OCI-LY7 (cell line): ENCODE data around the gene B3GALT5. TPM values are rescaled to one million over a fixed set of nuclear protein-coding genes. Genes with fewer than 3 reads are reported as not detected.

Experiments
- BruUV-seq: library from RNA; stranded (reverse); fragments of 400-500 nt; replicated peaks from 2 replicates; lab custom pipeline; 2021; lab: Mats Ljungman, UMichigan
- CTCF ChIA-PET: fragments of 300-600 bp; sonication (Branson Sonifier 250); formaldehyde crosslinking; loops from one replicate; lab custom pipeline; 2022; ENCODE audit warnings: antibody characterized with exemption; ENCODE audit not compliant: unreplicated experiment; lab: Charles Lee
- POLR2A ChIA-PET: fragments of 300-600 bp; sonication (Branson Sonifier 250); formaldehyde crosslinking; loops from one replicate; lab custom pipeline; 2022; ENCODE audit warnings: antibody characterized with exemption; lab: Charles Lee
- DNase-seq: peaks from one replicate; pipeline ENCODE4 v3.0.0-alpha.2; 2015; ENCODE audit warnings: low spot score
- H2AFZ ChIP-seq: fragments of 200-600 bp; sonication (generic), shearing (Covaris generic); 2 replicates; pipeline ENCODE4 v1.6.1; 2014; ENCODE audit warnings: mild to moderate bottlenecking, antibody characterized with exemption, low read length, moderate library complexity
- H3K27ac ChIP-seq: fragments of 200-600 bp; sonication (generic); 2 replicates; pipeline ENCODE4 v1.5.1; 2014; ENCODE audit warnings: mixed run types, low read depth, mild to moderate bottlenecking, moderate library complexity, low read length, inconsistent platforms; ENCODE audit not compliant: poor library complexity, severe bottlenecking
- H3K36me3 ChIP-seq: fragments of 200-600 bp; sonication (generic); 2 replicates; pipeline ENCODE4 v1.6.1; 2014; ENCODE audit warnings: mild to moderate bottlenecking, antibody characterized with exemption, low read length, moderate library complexity, mixed read lengths; ENCODE audit not compliant: insufficient read depth
- H3K4me1 ChIP-seq: fragments of 200-600 bp; sonication (generic); 2 replicates; pipeline ENCODE4 v1.5.1; 2014; ENCODE audit warnings: mild to moderate bottlenecking, low read length; ENCODE audit not compliant: insufficient read depth, poor library complexity, severe bottlenecking
- H3K4me2 ChIP-seq: fragments of 200-600 bp; sonication (generic); 2 replicates; pipeline ENCODE4 v1.6.1; 2014; ENCODE audit warnings: mild to moderate bottlenecking, low read length
- H3K4me3 ChIP-seq: fragments of 200-600 bp; sonication (generic); 2 replicates; pipeline ENCODE4 v1.5.1; 2014; ENCODE audit warnings: mild to moderate bottlenecking, low read depth, low read length; ENCODE audit not compliant: poor library complexity, severe bottlenecking
- H3K79me2 ChIP-seq: fragments of 200-600 bp; sonication (generic); 2 replicates; pipeline ENCODE4 v1.6.1; 2016; ENCODE audit warnings: low read depth, mild to moderate bottlenecking, low read length, moderate library complexity, mixed read lengths; ENCODE audit not compliant: insufficient read depth
- H3K9me2 ChIP-seq: fragments of 200-600 bp; sonication (generic); 2 replicates; pipeline ENCODE4 v1.6.1; 2016; ENCODE audit warnings: mild to moderate bottlenecking, low read length, mixed read lengths; ENCODE audit not compliant: insufficient read depth
- H3K9me3 ChIP-seq: fragments of 200-600 bp; sonication (generic); 2 replicates; pipeline ENCODE4 v1.6.1; 2014; ENCODE audit warnings: mild to moderate bottlenecking, mixed run types, low read length, mixed read lengths
- H4K20me1 ChIP-seq: fragments of 200-600 bp; sonication (generic); 2 replicates; pipeline ENCODE4 v1.6.1; 2014; ENCODE audit warnings: mild to moderate bottlenecking, antibody characterized with exemption, low read length, moderate library complexity, mixed read lengths; ENCODE audit not compliant: insufficient read depth
- EZH2phosphoT487 ChIP-seq: fragments of 200-600 bp; sonication (generic); IDR thresholded peaks from 2 replicates; pipeline ENCODE4 v1.6.1; 2018; ENCODE audit warnings: low read depth, borderline replicate concordance, mild to moderate bottlenecking, mixed run types, antibody characterized with exemption, low read length, moderate library complexity, mixed read lengths
- intact Hi-C: fragments of 100-400 bp; cut with micrococcal nuclease; formaldehyde crosslinking; loops from one replicate; pipeline ENCODE4 v1.10.0; 2022; ENCODE audit not compliant: unreplicated experiment
- total RNA-seq, 2 experiments: library from RNA; depleted of rRNA in 1 of 2; stranded (reverse); fragments of >200 nt in 1 of 2; shearing (Covaris generic) in 1 of 2; gene quantifications; 2 replicates each; pipeline ENCODE4 v1.2.3, GENCODE V29; 2014 to 2022
- TF ChIP-seq, protein P1 (sequence below): fragments of 200-600 bp; sonication (generic); conservative IDR thresholded peaks from 2 replicates; pipeline ENCODE4 v1.5.1; 2014; ENCODE audit warnings: mild to moderate bottlenecking, antibody characterized with exemption, low read length, moderate library complexity, mixed read lengths

B3GALT5 gene
- total RNA-seq, 2 experiments from 2014 or later: not detected

DNA sequence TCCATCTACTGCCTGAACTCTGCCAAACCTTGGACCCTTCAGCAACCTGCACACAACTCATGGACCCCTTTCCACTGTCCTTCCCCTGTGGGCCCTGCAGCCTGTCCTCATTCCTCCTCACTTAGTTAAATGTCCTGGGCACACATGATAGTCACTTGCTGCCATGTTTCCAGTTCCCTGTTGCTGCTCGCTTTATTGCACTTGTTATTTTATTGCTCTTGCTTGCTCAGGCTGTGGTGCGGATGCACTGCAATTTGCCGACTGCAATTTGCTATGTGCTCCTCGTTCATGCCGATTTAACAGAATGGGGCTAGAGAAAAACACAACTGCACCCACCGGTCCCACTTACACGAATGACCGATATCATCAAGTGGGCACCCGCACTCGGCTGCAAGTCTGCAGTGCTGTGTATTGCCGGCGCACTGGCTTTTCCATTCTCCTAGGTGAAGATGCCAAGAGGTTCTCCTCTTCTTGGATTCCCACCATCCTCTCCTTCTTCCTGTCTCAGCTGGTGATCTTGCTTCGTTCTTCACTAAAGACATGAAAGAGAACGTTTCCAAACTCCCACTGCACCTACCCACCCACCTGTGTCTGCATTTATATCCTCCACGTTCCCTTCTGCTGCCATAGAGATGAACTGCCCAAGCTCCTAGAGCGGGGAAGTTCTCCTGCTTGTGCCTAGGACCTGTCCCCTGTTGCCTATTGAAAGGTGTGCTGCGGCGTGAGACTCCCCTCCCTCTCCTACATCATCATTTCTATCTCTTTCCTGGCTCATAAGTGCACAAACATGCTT lies 45.4 kb upstream of the B3GALT5 start:
- H3K4me3 ChIP-seq: no peak overlapping the region
- no peaks in the 10 kb centered on the region for H3K9me2 ChIP-seq
- no peaks in the 10 kb centered on the region for H3K36me3 ChIP-seq
- no peaks in the 10 kb centered on the region for H3K4me1 ChIP-seq
- TF ChIP-seq, protein P1, sequence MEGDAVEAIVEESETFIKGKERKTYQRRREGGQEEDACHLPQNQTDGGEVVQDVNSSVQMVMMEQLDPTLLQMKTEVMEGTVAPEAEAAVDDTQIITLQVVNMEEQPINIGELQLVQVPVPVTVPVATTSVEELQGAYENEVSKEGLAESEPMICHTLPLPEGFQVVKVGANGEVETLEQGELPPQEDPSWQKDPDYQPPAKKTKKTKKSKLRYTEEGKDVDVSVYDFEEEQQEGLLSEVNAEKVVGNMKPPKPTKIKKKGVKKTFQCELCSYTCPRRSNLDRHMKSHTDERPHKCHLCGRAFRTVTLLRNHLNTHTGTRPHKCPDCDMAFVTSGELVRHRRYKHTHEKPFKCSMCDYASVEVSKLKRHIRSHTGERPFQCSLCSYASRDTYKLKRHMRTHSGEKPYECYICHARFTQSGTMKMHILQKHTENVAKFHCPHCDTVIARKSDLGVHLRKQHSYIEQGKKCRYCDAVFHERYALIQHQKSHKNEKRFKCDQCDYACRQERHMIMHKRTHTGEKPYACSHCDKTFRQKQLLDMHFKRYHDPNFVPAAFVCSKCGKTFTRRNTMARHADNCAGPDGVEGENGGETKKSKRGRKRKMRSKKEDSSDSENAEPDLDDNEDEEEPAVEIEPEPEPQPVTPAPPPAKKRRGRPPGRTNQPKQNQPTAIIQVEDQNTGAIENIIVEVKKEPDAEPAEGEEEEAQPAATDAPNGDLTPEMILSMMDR: no peak
- TF ChIP-seq EZH2phosphoT487: no peak
- H3K9me3 ChIP-seq: no peaks in the 10 kb centered on the region
- H2AFZ ChIP-seq: no peak overlapping the region
- intact Hi-C loops: no loop called here
- DNase-seq: no peak
- no peak overlapping the region for H3K27ac ChIP-seq
- H3K4me2 ChIP-seq: no peak overlapping the region
- BruUV-seq: no TSS peak
- ChIA-PET POLR2A (interaction anchor here (0.7 kb wide), 2 partner anchors 12 to 57 kb away, joined by 3 read pairs; no protein-coding TSS in a partner anchor), CTCF (no interaction called here)
- H3K79me2 ChIP-seq: no peaks in the 10 kb centered on the region
- H4K20me1 ChIP-seq: no peaks in the 10 kb centered on the region

DNA sequence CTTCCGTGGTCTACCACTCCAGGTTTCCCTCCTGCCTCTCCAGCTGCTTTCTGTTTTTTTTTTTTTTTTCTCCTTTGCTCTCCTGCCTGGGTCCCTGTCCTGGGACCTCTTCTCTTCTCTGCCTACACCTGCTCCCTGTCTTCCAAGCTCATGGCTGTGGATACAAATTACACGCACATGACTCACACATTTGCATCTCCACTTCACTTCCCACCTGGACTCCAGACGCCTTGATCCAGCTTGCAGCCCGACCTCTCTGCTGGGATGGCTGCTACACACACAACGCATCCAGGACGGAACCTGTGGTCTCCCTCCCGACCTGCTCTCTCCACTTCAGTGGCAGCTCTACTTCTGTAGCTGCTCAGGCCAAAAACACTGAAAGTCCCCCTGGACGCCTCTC lies 44.4 kb upstream of the B3GALT5 start:
- no peak overlapping the region for H3K4me2 ChIP-seq
- H2AFZ ChIP-seq: no peak overlapping the region
- H3K27ac ChIP-seq: no peak overlapping the region
- CTCF ChIA-PET: no interaction called here
- intact Hi-C loops: no loop called here
- TF ChIP-seq EZH2phosphoT487: no peak
- TF ChIP-seq, protein P1: no peak
- H3K4me1 ChIP-seq: no peaks in the 10 kb centered on the region
- POLR2A ChIA-PET: no interaction called here
- no peak overlapping the region for H3K4me3 ChIP-seq
- no TSS peak for BruUV-seq
- H3K36me3 ChIP-seq: no peaks in the 10 kb centered on the region
- DNase-seq: no peak
- no peaks in the 10 kb centered on the region for H3K9me2 ChIP-seq
- H3K9me3 ChIP-seq: no peaks in the 10 kb centered on the region
- H3K79me2 ChIP-seq: no peaks in the 10 kb centered on the region
- no peaks in the 10 kb centered on the region for H4K20me1 ChIP-seq

DNA sequence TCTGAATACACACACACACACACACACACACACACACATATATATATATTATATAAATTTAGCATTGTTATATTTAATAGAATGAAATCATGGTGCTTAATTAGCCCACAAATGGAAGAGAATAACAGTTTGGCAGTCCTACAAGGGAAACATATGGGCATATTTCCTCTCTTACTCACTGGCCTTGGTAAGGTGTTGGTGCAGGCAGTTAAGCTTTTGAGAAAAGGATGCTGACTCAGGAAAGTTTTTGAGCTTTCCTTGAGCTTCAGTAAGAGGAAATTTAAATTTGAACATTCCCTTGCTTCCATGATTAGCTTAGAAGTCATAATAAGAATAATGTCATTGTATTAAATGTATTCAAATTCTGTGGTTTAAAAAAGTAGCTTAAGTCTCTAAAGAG lies 37.0 kb upstream of the B3GALT5 start:
- no peaks in the 10 kb centered on the region for H3K79me2 ChIP-seq
- no peaks in the 10 kb centered on the region for H4K20me1 ChIP-seq
- intact Hi-C loops: no loop called here
- no peak overlapping the region for H2AFZ ChIP-seq
- POLR2A ChIA-PET: interaction anchor here (0.7 kb wide), 1 partner anchor 181 kb away, joined by 3 read pairs; no protein-coding TSS in a partner anchor
- BruUV-seq: no TSS peak
- H3K4me1 ChIP-seq: no peaks in the 10 kb centered on the region
- H3K36me3 ChIP-seq: no peaks in the 10 kb centered on the region
- CTCF ChIA-PET: no interaction called here
- H3K27ac ChIP-seq: no peak overlapping the region
- H3K9me3 ChIP-seq: no peaks in the 10 kb centered on the region
- no peak for TF ChIP-seq EZH2phosphoT487
- TF ChIP-seq, protein P1: no peak
- no peaks in the 10 kb centered on the region for H3K9me2 ChIP-seq
- H3K4me2 ChIP-seq: no peak overlapping the region
- no peak for DNase-seq
- H3K4me3 ChIP-seq: no peak overlapping the region
